Adipose tissue (tissue), 3 donors: ENCODE measurements around the gene TIGD7. TPM values are rescaled to one million over a fixed set of nuclear protein-coding genes. Genes with fewer than 3 reads are reported as not detected.

Source experiments
- H3K27ac ChIP-seq: one replicate; pipeline ENCODE4 v1.5.1; 2013; ENCODE audit warnings: low read depth, low read length
- WGBS, 3 donors: extraction: QIAGEN DNeasy Blood & Tissue Kit; methylation state at CpG; one replicate each; pipeline ENCODE4 v1.1.7; 2013; 5-methylcytosine and 5-hydroxymethylcytosine counted together
- polyA plus RNA-seq, 3 donors: library from polyadenylated mRNA; stranded (reverse); fragments of 200-250 nt; gene quantifications; one replicate each; pipeline ENCODE4 v1.2.3, GENCODE V29; 2013
- donor health status: healthy with polysubstance abuse.
- donor health status: Bipolar disorder and iron deficiency.
- donor health status: healthy.

TIGD7 gene
- 1 to 10 TPM; 1.2 to 2.1 (median 2.0) TPM for polyA plus RNA-seq

- WGBS, 3 donors, result 1 to 3% (median 2%) methylated on average over 86 to 103 of the region's 103 CpGs
- peak within 1 kb of the TSS; percentile 9 for H3K27ac ChIP-seq
Measured at GRCh38 chr16:3305109-3306068, at the start of gene TIGD7, which contains the start of gene ZNF75A. TIGD7 (minus strand) TSS chr16:3305430; CDS start chr16:3300614, 4,816 bp downstream. ZNF75A (plus strand) TSS chr16:3305497; CDS start chr16:3308429, 2,932 bp downstream.

GRCh38 chr16:3349175-3349574 is 43.9 kb upstream of the TIGD7 start:
- WGBS, 3 donors, result 46 to 69% (median 62%) methylated on average over 13 of the region's 13 CpGs
- H3K27ac ChIP-seq, result no peak overlapping the region

- no peak overlapping the region for H3K27ac ChIP-seq
- 20 to 44% (median 36%) methylated on average over 4 of the region's 4 CpGs for WGBS, 3 donors
Measured at GRCh38 chr16:3348547-3349167, 43.4 kb upstream of the TIGD7 start.

GRCh38 chr16:3347586-3347985 is 42.4 kb upstream of the TIGD7 start:
- WGBS, 3 donors, result 77 to 83% (median 82%) methylated on average over 10 of the region's 10 CpGs
- no peak overlapping the region for H3K27ac ChIP-seq

GRCh38 chr16:3346041-3346440 is 40.8 kb upstream of the TIGD7 start:
- no peak overlapping the region for H3K27ac ChIP-seq
- 64 to 74% (median 66%) methylated on average over 2 of the region's 2 CpGs for WGBS, 3 donors

GRCh38 chr16:3328643-3329042 is 23.4 kb upstream of the TIGD7 start:
- no peak overlapping the region for H3K27ac ChIP-seq
- WGBS, 3 donors, result 48 to 71% (median 49%) methylated on average over 2 of the region's 2 CpGs

- no peak overlapping the region for H3K27ac ChIP-seq
- 46 to 63% (median 49%) methylated on average over 3 of the region's 3 CpGs for WGBS, 3 donors
Measured at GRCh38 chr16:3328104-3328503, 22.9 kb upstream of the TIGD7 start.

- 82 to 84% (median 83%) methylated on average over 4 of the region's 4 CpGs for WGBS, 3 donors
- H3K27ac ChIP-seq, result no peak overlapping the region
Measured at GRCh38 chr16:3327514-3327913, 22.3 kb upstream of the TIGD7 start.

GRCh38 chr16:3321816-3322215 is 16.6 kb upstream of the TIGD7 start:
- no peak overlapping the region for H3K27ac ChIP-seq
- WGBS, 3 donors, result 64 to 67% (median 66%) methylated on average over 2 of the region's 2 CpGs

- 95 to 99% (median 98%) methylated on average over 3 of the region's 3 CpGs for WGBS, 3 donors
- no peak overlapping the region for H3K27ac ChIP-seq
Measured at GRCh38 chr16:3317315-3317999, 12.2 kb upstream of the TIGD7 start.

- 97 to 99% (median 97%) methylated on average over 4 of the region's 4 CpGs for WGBS, 3 donors
Measured at GRCh38 chr16:3311496-3311895, 6.3 kb upstream of the TIGD7 start.

GRCh38 chr16:3306078-3306477 is 848 bp upstream of the TIGD7 start:
- 56 to 63% (median 61%) methylated on average over 11 of the region's 11 CpGs for WGBS, 3 donors
- H3K27ac ChIP-seq, result no peak overlapping the region

More at GRCh38 chr16:3311496-3311895, 6.3 kb upstream of the TIGD7 start:
- no peak overlapping the region for H3K27ac ChIP-seq

GRCh38 chr16:3304370-3304769 is 860 bp downstream of the TIGD7 start:
- WGBS, 3 donors, result 71 to 73% (median 73%) methylated on average over 4 of the region's 4 CpGs
- H3K27ac ChIP-seq, result no peak overlapping the region

GRCh38 chr16:3295783-3296182 is 9.4 kb downstream of the TIGD7 start:
- WGBS, 3 donors, result 55 to 75% (median 68%) methylated on average over 13 of the region's 13 CpGs
- H3K27ac ChIP-seq, result no peak overlapping the region

- 19 to 42% (median 38%) methylated on average over 42 to 45 of the region's 45 CpGs for WGBS, 3 donors
Measured at GRCh38 chr16:3295209-3295608, 10.0 kb downstream of the TIGD7 start.

GRCh38 chr16:3292604-3293003 is 12.6 kb downstream of the TIGD7 start:
- WGBS, 3 donors, result 97 to 99% (median 98%) methylated on average over 3 of the region's 3 CpGs
- no peak overlapping the region for H3K27ac ChIP-seq

More at GRCh38 chr16:3295209-3295608, 10.0 kb downstream of the TIGD7 start:
- H3K27ac ChIP-seq, result no peak overlapping the region

GRCh38 chr16:3289998-3290673 is 15.1 kb downstream of the TIGD7 start:
- 98% methylated on average over 16 of the region's 16 CpGs for WGBS, 3 donors
- H3K27ac ChIP-seq, result no peak overlapping the region

GRCh38 chr16:3285131-3285530 is 20.1 kb downstream of the TIGD7 start:
- WGBS, 3 donors, result 72 to 92% (median 90%) methylated on average over 6 of the region's 6 CpGs
- no peak overlapping the region for H3K27ac ChIP-seq
